A549 (cell line): Measurements from ENCODE around the gene HES3.

Experiments used
- JUNB ChIP-seq: fragments of >200 bp; sonication (Bioruptor Twin); formaldehyde crosslinking; IDR thresholded peaks from 2 replicates; pipeline ENCODE4 v1.6.1; 2016
- TF ChIP-seq, protein P1 (sequence below): IDR thresholded peaks from 2 replicates; pipeline ENCODE4 v1.6.1; 2012

DNA sequence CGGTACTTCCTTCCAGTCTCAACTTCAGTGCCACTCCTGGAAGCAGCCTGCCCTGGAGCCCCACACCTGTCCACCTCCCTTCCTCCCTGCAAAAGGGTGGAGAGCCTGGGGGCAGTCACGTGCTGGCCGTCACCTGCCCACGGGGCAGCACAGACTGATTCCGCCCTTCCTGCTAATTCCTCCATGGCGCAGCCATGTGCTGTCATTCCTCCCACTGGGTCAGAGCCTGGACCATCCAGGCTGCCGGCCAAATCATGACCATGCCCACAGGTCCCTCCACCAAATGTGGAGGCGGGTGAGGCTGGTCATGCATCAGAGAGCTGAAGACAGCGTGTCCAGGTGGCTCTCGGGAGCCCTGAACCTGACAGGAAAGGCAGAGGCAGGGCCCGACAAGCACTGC is 41.4 kb downstream of the HES3 start:
- TF ChIP-seq JUNB, result no peak
- TF ChIP-seq, protein P1, sequence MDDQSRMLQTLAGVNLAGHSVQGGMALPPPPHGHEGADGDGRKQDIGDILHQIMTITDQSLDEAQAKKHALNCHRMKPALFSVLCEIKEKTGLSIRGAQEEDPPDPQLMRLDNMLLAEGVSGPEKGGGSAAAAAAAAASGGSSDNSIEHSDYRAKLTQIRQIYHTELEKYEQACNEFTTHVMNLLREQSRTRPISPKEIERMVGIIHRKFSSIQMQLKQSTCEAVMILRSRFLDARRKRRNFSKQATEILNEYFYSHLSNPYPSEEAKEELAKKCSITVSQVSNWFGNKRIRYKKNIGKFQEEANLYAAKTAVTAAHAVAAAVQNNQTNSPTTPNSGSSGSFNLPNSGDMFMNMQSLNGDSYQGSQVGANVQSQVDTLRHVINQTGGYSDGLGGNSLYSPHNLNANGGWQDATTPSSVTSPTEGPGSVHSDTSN, result no peak
